ENCODE measurements around the gene RAB9B. TPM values are rescaled to one million over a fixed set of nuclear protein-coding genes. Genes with fewer than 3 reads are reported as not detected.

Gene RAB9B
- total RNA-seq, 1 experiment from 2014 or later = 0.31 TPM

DNA sequence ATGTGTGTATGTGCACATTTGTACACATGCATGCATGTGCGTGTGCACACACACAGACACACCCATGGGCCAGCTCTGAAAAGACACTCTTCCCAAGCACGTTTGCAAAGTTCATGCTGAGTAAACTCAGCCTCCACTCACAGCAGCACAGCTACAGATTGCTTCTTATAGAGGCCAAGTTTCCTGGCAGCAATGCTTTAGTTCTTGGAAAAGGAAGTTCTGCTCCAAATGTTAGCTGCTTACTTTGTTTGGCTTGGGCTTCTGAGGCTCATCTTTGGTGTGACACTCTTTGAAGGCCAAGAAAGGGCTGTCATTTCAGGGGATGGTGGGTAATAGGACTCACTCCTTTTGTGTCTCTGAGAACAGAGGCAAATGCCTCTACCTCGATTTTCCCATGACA, 48.9 kb downstream of the RAB9B start:
- Mint-ChIP-seq H3K27me3 (ENCODE audit: low read depth) (no peaks in the 10 kb centered on the region), H3K36me3 (ENCODE audit: insufficient read depth in 1 of 3, low read depth in 3 of 3) (peaks cover 50 to 92% (median 67%) of the 10 kb centered on the region in 3 experiments), H3K9me3 (peaks cover 0 to 11% of the 10 kb centered on the region in 2 experiments; a peak in 1 of 5 replicates), H3K4me3 (no peak overlapping the region), H3K27ac (peak overlapping the region in 2 of 3 experiments; percentile 32 to 64; a peak in 3 of 7 replicates), H3K4me1 (no peaks in the 10 kb centered on the region)
- DNase-seq = no peak
- Histone ChIP-seq H3K27me3 (ENCODE audit: insufficient read depth, low read length) (no peaks in the 10 kb centered on the region), H2BK120ac (ENCODE audit: low read depth, low read length, poor library complexity, severe bottlenecking) (no peak overlapping the region), H2BK20ac (ENCODE audit: low read depth, low read length, poor library complexity, severe bottlenecking) (no peak overlapping the region), H2BK15ac (ENCODE audit: low read depth, low read length) (no peak overlapping the region), H3T11ph (ENCODE audit: low read length) (no peak overlapping the region), H4K20me1 (ENCODE audit: control insufficient read depth, insufficient read depth, insufficient read length) (no peaks in the 10 kb centered on the region), H3K4me1 (ENCODE audit: insufficient read depth, low read length) (no peaks in the 10 kb centered on the region), H4K5ac (ENCODE audit: insufficient read length, low read depth, low read length) (no peak overlapping the region), H3K27ac (ENCODE audit: insufficient read length, low read depth, low read length) (no peak overlapping the region), H2BK12ac (ENCODE audit: insufficient read length, low read depth, low read length) (no peak overlapping the region), H3K4ac (ENCODE audit: low read depth, low read length) (no peak overlapping the region), H3K14ac (ENCODE audit: insufficient read depth, low read length) (no peak overlapping the region), H3K56ac (ENCODE audit: insufficient read length, low read depth, low read length) (no peak overlapping the region), H3K18ac (ENCODE audit: insufficient read length, low read depth, low read length) (no peak overlapping the region), H3K23me2 (ENCODE audit: insufficient read length, low read depth, low read length, poor library complexity, severe bottlenecking) (no peaks in the 10 kb centered on the region), H3K79me1 (ENCODE audit: insufficient read depth, low read depth, low read length, poor library complexity, severe bottlenecking) (no peaks in the 10 kb centered on the region), H2BK5ac (ENCODE audit: insufficient read length, low read length) (no peak overlapping the region), H3K9me3 (ENCODE audit: control insufficient read depth, low read depth, low read length) (no peaks in the 10 kb centered on the region), H4K8ac (replicated peaks; ENCODE audit: insufficient read length, low read depth, low read length) (no peak overlapping the region), H3K9ac (ENCODE audit: extremely low read depth, insufficient read length, low read length) (no peak overlapping the region), H3K79me2 (ENCODE audit: insufficient read depth, low read length) (no peaks in the 10 kb centered on the region), H2AK5ac (ENCODE audit: insufficient read length, low read length) (no peak overlapping the region), H3K23ac (ENCODE audit: insufficient read length, low read depth, low read length) (no peak overlapping the region), H2AFZ (ENCODE audit: low read length) (no peak overlapping the region), H3K4me2 (ENCODE audit: insufficient read depth, insufficient read length, low read length) (no peak overlapping the region), H4K91ac (ENCODE audit: insufficient read length, low read depth, low read length) (no peak overlapping the region)
- TF ChIP-seq, protein P1, sequence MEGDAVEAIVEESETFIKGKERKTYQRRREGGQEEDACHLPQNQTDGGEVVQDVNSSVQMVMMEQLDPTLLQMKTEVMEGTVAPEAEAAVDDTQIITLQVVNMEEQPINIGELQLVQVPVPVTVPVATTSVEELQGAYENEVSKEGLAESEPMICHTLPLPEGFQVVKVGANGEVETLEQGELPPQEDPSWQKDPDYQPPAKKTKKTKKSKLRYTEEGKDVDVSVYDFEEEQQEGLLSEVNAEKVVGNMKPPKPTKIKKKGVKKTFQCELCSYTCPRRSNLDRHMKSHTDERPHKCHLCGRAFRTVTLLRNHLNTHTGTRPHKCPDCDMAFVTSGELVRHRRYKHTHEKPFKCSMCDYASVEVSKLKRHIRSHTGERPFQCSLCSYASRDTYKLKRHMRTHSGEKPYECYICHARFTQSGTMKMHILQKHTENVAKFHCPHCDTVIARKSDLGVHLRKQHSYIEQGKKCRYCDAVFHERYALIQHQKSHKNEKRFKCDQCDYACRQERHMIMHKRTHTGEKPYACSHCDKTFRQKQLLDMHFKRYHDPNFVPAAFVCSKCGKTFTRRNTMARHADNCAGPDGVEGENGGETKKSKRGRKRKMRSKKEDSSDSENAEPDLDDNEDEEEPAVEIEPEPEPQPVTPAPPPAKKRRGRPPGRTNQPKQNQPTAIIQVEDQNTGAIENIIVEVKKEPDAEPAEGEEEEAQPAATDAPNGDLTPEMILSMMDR (conservative IDR thresholded peaks at IDR 0.05) = no peak
- no CpG with 5 or more reads among the region's 3 CpGs for WGBS (ENCODE audit: extremely low coverage, insufficient read length, low lambda C conversion rate)
